Lung microvascular endothelial cell (primary cell): ENCODE measurements around the gene GALNT17. TPM values are rescaled to one million over a fixed set of nuclear protein-coding genes. Genes with fewer than 3 reads are reported as not detected.

Experiments
- DNase-seq, 2 donors: peaks; one replicate each; pipeline versions ENCODE4 v3.0.0 to v3.0.0-alpha.2; 2010; ENCODE audit warnings: low read depth in 2 of 2
- total RNA-seq: library from RNA; depleted of rRNA; stranded (reverse); fragments of >200 nt; gene quantifications from 2 replicates; pipeline ENCODE4 v1.2.1, GENCODE V29; 2014

GALNT17 gene
- total RNA-seq, 1 donor from 2014 or later = not detected

GRCh38 chr7:71338866-71339265 is 206.9 kb downstream of the GALNT17 start:
- no peak for DNase-seq

GRCh38 chr7:71339924-71340323 is 208.0 kb downstream of the GALNT17 start:
- DNase-seq = no peak

GRCh38 chr7:71342202-71342601 is 210.3 kb downstream of the GALNT17 start:
- DNase-seq = no peak

- DNase-seq = no peak
Measured at GRCh38 chr7:71343039-71343438, 211.1 kb downstream of the GALNT17 start.

- DNase-seq = no peak
Measured at GRCh38 chr7:71343892-71344291, 211.9 kb downstream of the GALNT17 start.

- DNase-seq = no peak
Measured at GRCh38 chr7:71345117-71345884, 213.4 kb downstream of the GALNT17 start.

GRCh38 chr7:71348821-71349681 is 217.1 kb downstream of the GALNT17 start:
- no peak for DNase-seq

- no peak for DNase-seq
Measured at GRCh38 chr7:71349682-71350481, 217.9 kb downstream of the GALNT17 start.

GRCh38 chr7:71350680-71351079 is 218.7 kb downstream of the GALNT17 start:
- DNase-seq = no peak

- DNase-seq = no peak
Measured at GRCh38 chr7:71354716-71355115, 222.8 kb downstream of the GALNT17 start.

- DNase-seq = no peak
Measured at GRCh38 chr7:71361451-71362032, 229.6 kb downstream of the GALNT17 start.

GRCh38 chr7:71362240-71362639 is 230.3 kb downstream of the GALNT17 start:
- no peak for DNase-seq

- DNase-seq = no peak
Measured at GRCh38 chr7:71363223-71363622, 231.3 kb downstream of the GALNT17 start.

- DNase-seq = no peak
Measured at GRCh38 chr7:71363627-71364026, 231.7 kb downstream of the GALNT17 start.

- no peak for DNase-seq
Measured at GRCh38 chr7:71364551-71364950, 232.6 kb downstream of the GALNT17 start.

GRCh38 chr7:71372991-71373390 is 241.0 kb downstream of the GALNT17 start:
- DNase-seq = no peak

- no peak for DNase-seq
Measured at GRCh38 chr7:71377062-71377461, 245.1 kb downstream of the GALNT17 start.

GRCh38 chr7:71377469-71377868 is 245.5 kb downstream of the GALNT17 start:
- DNase-seq = no peak

GRCh38 chr7:71384094-71384493 is 252.2 kb downstream of the GALNT17 start:
- DNase-seq = no peak

GRCh38 chr7:71385330-71385729 is 253.4 kb downstream of the GALNT17 start:
- no peak for DNase-seq

GRCh38 chr7:71386152-71386785 is 254.3 kb downstream of the GALNT17 start:
- no peak for DNase-seq
